Superior temporal gyrus (tissue), 1 donor: ENCODE data around the gene ABHD11.

Source experiments
- DNase-seq: peaks from one replicate; pipeline ENCODE4 v3.0.0-alpha.2; 2016; ENCODE audit errors: extremely low spot score

The ABHD11 gene

GRCh38 chr7:73701357-73701995 is 37.1 kb downstream of the ABHD11 start:
- DNase-seq, result peak; percentile 53

DNA sequence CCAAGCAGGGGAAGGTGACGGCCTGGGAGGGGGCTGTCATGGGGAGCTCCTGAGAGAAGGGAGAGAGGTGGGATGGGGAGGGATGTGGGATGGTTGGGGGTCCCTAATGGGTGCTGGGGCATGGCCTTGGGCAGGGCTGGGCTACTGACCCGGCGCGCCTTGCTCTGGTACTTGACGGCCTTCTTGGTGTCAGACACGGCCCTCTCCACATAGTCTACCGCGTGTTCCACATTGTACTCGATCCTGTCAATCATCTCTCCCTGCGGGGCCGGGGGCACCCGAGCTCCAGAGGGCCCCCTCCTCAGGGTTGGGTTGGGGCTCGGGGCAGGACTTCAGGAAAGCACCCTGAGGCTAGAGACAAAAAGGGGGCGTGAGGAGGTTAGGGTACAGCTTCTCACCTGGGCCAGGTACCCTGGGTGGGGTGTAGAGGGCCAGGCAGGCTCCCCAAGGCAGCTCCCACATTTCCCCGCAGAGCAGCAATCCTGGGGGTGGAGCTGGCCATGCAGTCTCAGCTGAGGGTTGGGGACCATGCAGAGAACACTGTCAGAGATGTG is 37.9 kb downstream of the ABHD11 start:
- DNase-seq, result no peak

DNA sequence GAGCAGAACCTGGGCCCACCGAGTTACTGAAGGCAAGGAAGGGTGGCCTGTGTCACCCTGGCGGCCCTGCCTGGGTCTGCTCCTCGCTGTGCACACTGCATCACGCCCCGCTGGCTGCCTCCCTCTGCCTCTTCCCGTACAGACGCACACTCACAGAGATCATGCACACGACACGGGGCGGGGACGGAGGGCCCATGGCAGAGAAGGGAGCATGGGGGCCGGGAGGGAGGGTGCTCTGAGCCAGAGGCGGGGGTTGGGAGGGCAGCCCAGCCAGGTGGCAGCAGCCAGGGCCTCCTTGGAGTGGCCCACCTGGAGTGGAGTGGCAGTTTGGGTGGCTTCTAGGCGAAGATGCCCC is 38.6 kb downstream of the ABHD11 start:
- no peak for DNase-seq

DNA sequence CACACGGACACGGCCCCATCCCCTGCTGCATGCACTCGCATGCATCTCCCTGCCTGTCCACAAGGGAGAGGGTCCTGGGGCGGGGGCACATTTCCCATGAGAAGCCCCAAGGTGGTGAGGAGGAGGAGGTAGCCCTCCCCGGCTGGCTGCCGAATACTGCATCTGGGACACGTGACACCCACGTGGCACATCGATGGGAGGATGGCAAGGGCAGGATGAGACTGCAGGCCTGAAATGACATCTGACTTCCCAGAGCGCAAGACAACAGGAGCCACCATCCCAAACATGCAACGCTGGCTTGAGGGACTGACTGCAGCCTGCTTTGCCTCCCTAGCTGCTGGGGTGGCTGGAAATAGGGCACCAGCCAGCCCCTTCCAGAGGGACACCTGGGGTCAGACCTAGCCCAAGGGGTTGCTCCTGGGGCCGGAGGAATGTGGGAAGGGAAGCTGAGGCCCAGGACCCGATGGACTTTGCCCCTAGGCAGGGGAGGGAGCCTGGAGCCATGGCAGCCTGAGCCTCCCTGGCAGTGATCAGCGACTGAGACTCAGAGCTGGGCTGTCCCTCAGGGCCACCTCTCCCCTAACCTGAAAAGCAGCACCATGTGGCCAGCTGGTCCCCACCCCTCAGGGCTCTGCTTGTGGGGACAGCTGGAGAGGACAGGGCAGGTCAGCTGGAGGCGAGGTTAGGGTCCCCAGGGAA is 39.1 kb downstream of the ABHD11 start:
- DNase-seq, result no peak

DNA sequence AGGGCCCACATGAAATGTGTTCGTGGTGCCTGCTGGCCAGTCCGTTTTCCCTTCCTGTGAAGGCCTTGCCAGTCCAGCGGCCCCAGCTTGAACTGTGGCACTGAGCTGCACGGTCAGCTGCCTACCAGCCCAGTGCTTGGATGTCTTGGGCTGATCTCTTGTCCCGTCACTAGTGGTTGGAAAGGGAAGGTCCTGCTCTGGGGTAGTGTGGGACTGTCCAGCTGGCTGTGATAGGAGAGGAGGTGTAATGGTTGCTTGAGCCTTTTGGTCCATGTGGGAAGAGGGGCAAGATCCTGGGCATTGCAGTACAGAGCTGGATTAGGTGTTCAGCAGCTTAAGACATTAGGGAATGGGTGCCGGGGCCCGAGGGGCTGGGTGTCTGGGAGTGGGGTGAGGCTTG is 40.2 kb downstream of the ABHD11 start:
- no peak for DNase-seq

DNA sequence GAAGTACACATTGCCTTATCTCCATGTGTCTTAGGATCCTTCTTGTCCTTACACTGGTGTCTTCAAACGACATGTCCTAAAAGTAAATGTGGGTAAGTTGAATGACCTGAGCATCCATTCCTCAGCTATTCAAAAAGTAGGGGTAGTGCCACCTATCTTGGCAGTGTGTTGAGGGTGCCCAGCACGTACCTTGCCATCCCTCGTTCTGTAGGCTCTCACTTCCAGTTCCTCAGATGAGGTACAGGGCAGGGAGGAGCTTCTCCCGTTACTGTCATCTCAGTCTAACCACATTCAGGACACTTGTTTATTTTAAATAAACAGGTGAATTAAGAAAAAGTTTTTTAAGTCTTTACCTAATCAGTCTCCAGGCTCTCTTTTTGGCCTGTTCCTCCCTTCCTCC is 42.2 kb downstream of the ABHD11 start:
- no peak for DNase-seq

- DNase-seq, result no peak
These were observed 48.0 kb downstream of the ABHD11 start for GRCh38 chr7:73690646-73691045.

GRCh38 chr7:73688288-73688687 is 50.3 kb downstream of the ABHD11 start:
- DNase-seq, result no peak
